Epithelial cell of proximal tubule (primary cell): ENCODE data around the gene GPR146. TPM values are rescaled to one million over a fixed set of nuclear protein-coding genes. Genes with fewer than 3 reads are reported as not detected.

ENCODE experiments used
- DNase-seq: peaks from one replicate; pipeline ENCODE4 v3.0.0-alpha.2; 2011; ENCODE audit warnings: low read depth
- H3K4me3 ChIP-seq: 2 replicates; pipeline ENCODE4 v1.5.1; 2011; ENCODE audit warnings: low read depth, mild to moderate bottlenecking, low read length
- CTCF ChIP-seq: conservative IDR thresholded peaks from 2 replicates; pipeline ENCODE4 v1.5.1; 2012; ENCODE audit warnings: low read depth, mild to moderate bottlenecking, low read length
- total RNA-seq: library from RNA; depleted of rRNA; stranded (reverse); fragments of >200 nt; gene quantifications from 2 replicates; pipeline ENCODE4 v1.2.3, GENCODE V29; 2015

The GPR146 gene
- total RNA-seq, 1 donor from 2014 or later = 0.23 TPM

- TF ChIP-seq CTCF = no peak
- DNase-seq = no peak
Observed at GRCh38 chr7:1008733-1009363, 35.5 kb upstream of the GPR146 start.

GRCh38 chr7:1009747-1010146 lies 34.6 kb upstream of the GPR146 start:
- H3K4me3 ChIP-seq = no peak overlapping the region
- no peak for DNase-seq
- no peak for TF ChIP-seq CTCF

More at GRCh38 chr7:1008733-1009363, 35.5 kb upstream of the GPR146 start:
- H3K4me3 ChIP-seq = no peak overlapping the region

GRCh38 chr7:1010226-1010625 lies 34.1 kb upstream of the GPR146 start:
- TF ChIP-seq CTCF = no peak
- H3K4me3 ChIP-seq = no peak overlapping the region
- no peak for DNase-seq

- no peak overlapping the region for H3K4me3 ChIP-seq
- TF ChIP-seq CTCF = no peak
- no peak for DNase-seq
Observed at GRCh38 chr7:1011297-1012003, 32.9 kb upstream of the GPR146 start.

- no peak for DNase-seq
- TF ChIP-seq CTCF = no peak
- no peak overlapping the region for H3K4me3 ChIP-seq
Observed at GRCh38 chr7:1012004-1012715, 32.2 kb upstream of the GPR146 start.

- H3K4me3 ChIP-seq = no peak overlapping the region
- TF ChIP-seq CTCF = no peak
- no peak for DNase-seq
Observed at GRCh38 chr7:1012716-1013095, 31.6 kb upstream of the GPR146 start.

- H3K4me3 ChIP-seq = no peak overlapping the region
- TF ChIP-seq CTCF = no peak
Observed at GRCh38 chr7:1013581-1013980, 30.8 kb upstream of the GPR146 start.

More at GRCh38 chr7:1013581-1013980, 30.8 kb upstream of the GPR146 start:
- DNase-seq = no peak
